ENCODE data around the gene INPP5A. TPM values are rescaled to one million over a fixed set of nuclear protein-coding genes. Genes with fewer than 3 reads are reported as not detected.
"Not testable (repeated sequence)": the region's sequence is repeated elsewhere in the genome, so short reads cannot be mapped to it uniquely, and the experiment has no call there.

INPP5A gene
- total RNA-seq, 6 experiments from 2014 or later = 58.9 to 64.6 (median 63.8) TPM

GRCh38 chr10:132793871-132794849 lies 256.6 kb downstream of the INPP5A start:
- TF ChIP-seq CTCF (IDR thresholded peaks at IDR 0.05) = peak; percentile 55
- Mint-ChIP-seq H3K4me3 (no peak overlapping the region), H3K36me3 (ENCODE audit: low read depth) (no peaks in the 10 kb centered on the region), H3K4me1 (ENCODE audit: low read depth) (no peaks in the 10 kb centered on the region), H3K27me3 (ENCODE audit: insufficient read depth) (peaks cover 5% of the 10 kb centered on the region), H3K27ac (no peak overlapping the region), H3K9me3 (no peaks in the 10 kb centered on the region)
- no peak for DNase-seq

- H3K27ac Mint-ChIP-seq = no peak overlapping the region
- peaks cover under 1% of the 10 kb centered on the region for H3K27me3 Mint-ChIP-seq (ENCODE audit: insufficient read depth)
- H3K4me1 Mint-ChIP-seq (ENCODE audit: low read depth) = no peaks in the 10 kb centered on the region
- no peak for TF ChIP-seq CTCF (IDR thresholded peaks at IDR 0.05)
- H3K9me3 Mint-ChIP-seq = peaks cover under 1% of the 10 kb centered on the region; the same call in 1 of the 2 replicates
- no peak for DNase-seq
- H3K36me3 Mint-ChIP-seq (ENCODE audit: low read depth) = no peaks in the 10 kb centered on the region
- H3K4me3 Mint-ChIP-seq = no peak overlapping the region
Observed at GRCh38 chr10:132796846-132797245, 259.3 kb downstream of the INPP5A start.

GRCh38 chr10:132797986-132798385 lies 260.4 kb downstream of the INPP5A start:
- H3K9me3 Mint-ChIP-seq; H3K27me3 Mint-ChIP-seq (ENCODE audit: insufficient read depth); H3K4me3 Mint-ChIP-seq; H3K36me3 Mint-ChIP-seq (ENCODE audit: low read depth); H3K4me1 Mint-ChIP-seq (ENCODE audit: low read depth); DNase-seq; H3K27ac Mint-ChIP-seq: not testable (repeated sequence)

- peaks cover 5% of the 10 kb centered on the region; the same call in 1 of the 2 replicates for H3K27me3 Mint-ChIP-seq (ENCODE audit: insufficient read depth)
- H3K27ac Mint-ChIP-seq = no peak overlapping the region
- H3K9me3 Mint-ChIP-seq = peaks cover 4% of the 10 kb centered on the region; the same call in 1 of the 2 replicates
- H3K4me3 Mint-ChIP-seq = no peak overlapping the region
- no peak for DNase-seq
- H3K4me1 Mint-ChIP-seq (ENCODE audit: low read depth) = no peaks in the 10 kb centered on the region
- no peak for TF ChIP-seq CTCF (IDR thresholded peaks at IDR 0.05)
- H3K36me3 Mint-ChIP-seq (ENCODE audit: low read depth) = no peaks in the 10 kb centered on the region
Observed at GRCh38 chr10:132798403-132798802, 260.8 kb downstream of the INPP5A start.

- Mint-ChIP-seq H3K4me1 (ENCODE audit: low read depth) (no peaks in the 10 kb centered on the region), H3K36me3 (ENCODE audit: low read depth) (no peaks in the 10 kb centered on the region), H3K27ac (no peak overlapping the region), H3K4me3 (no peak overlapping the region), H3K27me3 (ENCODE audit: insufficient read depth) (peaks cover 5% of the 10 kb centered on the region; the same call in 1 of the 2 replicates), H3K9me3 (peaks cover 4% of the 10 kb centered on the region; the same call in 1 of the 2 replicates)
- DNase-seq = no peak
- no peak for TF ChIP-seq CTCF (IDR thresholded peaks at IDR 0.05)
Observed at GRCh38 chr10:132798876-132799275, 261.3 kb downstream of the INPP5A start.

GRCh38 chr10:132799865-132800264 lies 262.3 kb downstream of the INPP5A start:
- Mint-ChIP-seq H3K4me3 (no peak overlapping the region), H3K36me3 (ENCODE audit: low read depth) (no peaks in the 10 kb centered on the region), H3K9me3 (peaks cover 4% of the 10 kb centered on the region; the same call in 1 of the 2 replicates)

More at GRCh38 chr10:132799865-132800264, 262.3 kb downstream of the INPP5A start:
- Mint-ChIP-seq H3K27ac (no peak overlapping the region), H3K27me3 (ENCODE audit: insufficient read depth) (peaks cover 7% of the 10 kb centered on the region; the same call in 1 of the 2 replicates), H3K4me1 (ENCODE audit: low read depth) (no peaks in the 10 kb centered on the region)
- DNase-seq = no peak
- TF ChIP-seq CTCF (IDR thresholded peaks at IDR 0.05) = no peak
